IMR-90 (cell line): Measurements from ENCODE around the gene ZNF77. TPM values are rescaled to one million over a fixed set of nuclear protein-coding genes. Genes with fewer than 3 reads are reported as not detected.

Experiments used
- ATAC-seq: fragments of 200-7000 bp; cut with Tn5 transposase; 2 replicates; pipeline ENCODE4 v1.9.1; 2020; ENCODE audit warnings: low read depth, mild to moderate bottlenecking, moderate library complexity
- BruUV-seq: library from RNA; stranded (reverse); fragments of 400-500 nt; replicated peaks from 2 replicates; lab custom pipeline; 2021; lab: Mats Ljungman, UMichigan
- CTCF ChIA-PET: fragments of 300-600 bp; formaldehyde crosslinking; extraction: SDS; loops from one replicate; lab custom pipeline; 2021; ENCODE audit warnings: antibody characterized with exemption; lab: Yijun Ruan, JAX
- POLR2A ChIA-PET: fragments of 300-600 bp; sonication (Branson Sonifier 250); formaldehyde crosslinking; loops from one replicate; lab custom pipeline; 2022; ENCODE audit warnings: antibody characterized with exemption; ENCODE audit not compliant: unreplicated experiment; lab: Charles Lee
- DNase-seq: peaks from one replicate; pipeline ENCODE4 v3.0.0; 2013
- H2AFZ ChIP-seq: replicated peaks from 2 replicates; pipeline ENCODE3; 2013; ENCODE audit warnings: low read length, mild to moderate bottlenecking; ENCODE audit not compliant: poor library complexity
- H2AK5ac ChIP-seq: 2 replicates; pipeline ENCODE4 v1.6.1; 2013; ENCODE audit warnings: low read depth, low read length, inconsistent platforms
- H2AK9ac ChIP-seq: replicated peaks from 2 replicates; pipeline ENCODE3; 2013; ENCODE audit warnings: mild to moderate bottlenecking, low read depth, low read length, moderate library complexity; ENCODE audit not compliant: poor library complexity
- H2BK120ac ChIP-seq: 2 replicates; pipeline ENCODE4 v1.6.1; 2013; ENCODE audit warnings: low read depth, low read length, inconsistent platforms
- H2BK15ac ChIP-seq: 3 replicates; pipeline ENCODE4 v1.6.1; 2013; ENCODE audit warnings: low read depth, low read length, inconsistent platforms
- H2BK20ac ChIP-seq: 2 replicates; pipeline ENCODE4 v1.6.1; 2013; ENCODE audit warnings: low read depth, mild to moderate bottlenecking, inconsistent platforms, low read length, moderate library complexity
- H2BK5ac ChIP-seq: 2 replicates; pipeline ENCODE4 v1.6.1; 2013; ENCODE audit warnings: mild to moderate bottlenecking, low read depth, low read length, inconsistent platforms; ENCODE audit not compliant: poor library complexity, severe bottlenecking
- H3K14ac ChIP-seq: replicated peaks from 2 replicates; pipeline ENCODE4 v1.6.1; 2013; ENCODE audit warnings: low read depth, low read length, inconsistent platforms
- H3K18ac ChIP-seq: 2 replicates; pipeline ENCODE4 v1.6.1; 2013; ENCODE audit warnings: low read depth, low read length, control low read depth
- H3K23ac ChIP-seq: 2 replicates; pipeline ENCODE4 v1.6.1; 2013; ENCODE audit warnings: low read depth, low read length, inconsistent platforms
- H3K27ac ChIP-seq: 2 replicates; pipeline ENCODE4 v1.5.1; 2013; ENCODE audit warnings: mild to moderate bottlenecking, control low read depth, low read length; ENCODE audit not compliant: insufficient read depth
- H3K27me3 ChIP-seq: 2 replicates; pipeline ENCODE4 v1.6.1; 2013; ENCODE audit warnings: low read length; ENCODE audit not compliant: control insufficient read depth, insufficient read depth
- H3K36me3 ChIP-seq: 2 replicates; pipeline ENCODE4 v1.6.1; 2013; ENCODE audit warnings: low read length, mixed read lengths; ENCODE audit not compliant: control insufficient read depth, insufficient read depth
- H3K4ac ChIP-seq: 2 replicates; pipeline ENCODE4 v1.6.1; 2013; ENCODE audit warnings: low read depth, low read length, inconsistent platforms
- H3K4me1 ChIP-seq: 2 replicates; pipeline ENCODE4 v1.6.1; 2013; ENCODE audit warnings: low read length, mixed read lengths; ENCODE audit not compliant: control insufficient read depth, insufficient read depth
- H3K4me2 ChIP-seq: 2 replicates; pipeline ENCODE4 v1.6.1; 2013; ENCODE audit warnings: low read depth, mild to moderate bottlenecking, control low read depth, low read length, moderate library complexity
- H3K4me3 ChIP-seq: 2 replicates; pipeline ENCODE4 v1.5.1; 2013; ENCODE audit warnings: low read depth, mild to moderate bottlenecking, control low read depth, low read length, moderate library complexity; ENCODE audit not compliant: insufficient read depth
- H3K56ac ChIP-seq: 2 replicates; pipeline ENCODE4 v1.6.1; 2013; ENCODE audit warnings: low read length, inconsistent platforms; ENCODE audit not compliant: insufficient read depth; ENCODE audit errors: extremely low read depth
- H3K79me1 ChIP-seq, 2 experiments: 2 replicates each; pipeline ENCODE4 v1.6.1; 2013; ENCODE audit warnings: low read length in 2 of 2, inconsistent platforms in 1 of 2, low read depth in 1 of 2
- H3K9ac ChIP-seq: 2 replicates; pipeline ENCODE4 v1.6.1; 2013; ENCODE audit warnings: low read depth, low read length, control low read depth
- H3K9me1 ChIP-seq: 2 replicates; pipeline ENCODE4 v1.6.1; 2013; ENCODE audit warnings: low read length, inconsistent platforms; ENCODE audit not compliant: insufficient read depth
- H3K9me3 ChIP-seq: 2 replicates; pipeline ENCODE4 v1.6.1; 2013; ENCODE audit warnings: low read length; ENCODE audit not compliant: control insufficient read depth, insufficient read depth
- H4K20me1 ChIP-seq: 2 replicates; pipeline ENCODE4 v1.6.1; 2013; ENCODE audit warnings: low read length, inconsistent platforms; ENCODE audit not compliant: insufficient read depth
- H4K5ac ChIP-seq: 2 replicates; pipeline ENCODE4 v1.6.1; 2013; ENCODE audit warnings: mild to moderate bottlenecking, low read depth, low read length, control low read depth
- H4K8ac ChIP-seq, 2 experiments: 2 replicates each; pipeline ENCODE4 v1.6.1; 2013; ENCODE audit warnings: low read depth in 2 of 2, low read length in 2 of 2, control low read depth in 1 of 2, inconsistent platforms in 1 of 2
- H4K91ac ChIP-seq: 2 replicates; pipeline ENCODE4 v1.6.1; 2013; ENCODE audit warnings: low read depth, low read length, inconsistent platforms; ENCODE audit not compliant: insufficient read depth
- CTCF ChIP-seq: conservative IDR thresholded peaks from 2 replicates; pipeline ENCODE4 v1.5.1; 2012; ENCODE audit warnings: mild to moderate bottlenecking, low read depth, low read length, improper control_type of control experiment
- POLR2A ChIP-seq: IDR thresholded peaks from 2 replicates; pipeline ENCODE4 v1.6.1; 2012; ENCODE audit warnings: mild to moderate bottlenecking, low read depth, low read length
- RAD21 ChIP-seq: IDR thresholded peaks from 2 replicates; pipeline ENCODE4 v1.6.1; 2012; ENCODE audit warnings: low read length, improper control_type of control experiment
- RCOR1 ChIP-seq: IDR thresholded peaks from 2 replicates; pipeline ENCODE4 v1.6.1; 2012; ENCODE audit warnings: mild to moderate bottlenecking, low read length, improper control_type of control experiment; ENCODE audit not compliant: insufficient replicate concordance
- SMC3 ChIP-seq: fragments of 150-350 bp; IDR thresholded peaks from 2 replicates; pipeline ENCODE4 v1.6.1; 2016; ENCODE audit warnings: low read depth, mild to moderate bottlenecking, antibody characterized with exemption, low read length, moderate library complexity
- WGBS, 2 experiments: methylation state at CpG; one replicate each; pipeline versions ENCODE4 v1.1.5 to v1.1.7; 2013; ENCODE audit warnings: missing lambda C conversion rate in 2 of 2; ENCODE audit not compliant: insufficient read length in 1 of 2; ENCODE audit errors: extremely low coverage in 2 of 2; 5-methylcytosine and 5-hydroxymethylcytosine counted together
- dilution Hi-C: fragments of 300-500 bp; cut with HindIII; formaldehyde crosslinking; loops from one replicate; pipeline ENCODE4 v1.14.3; 2018; ENCODE audit warnings: low sequenced_read_pairs; ENCODE audit not compliant: unreplicated experiment
- in situ Hi-C: fragments of 300-500 bp; cut with MboI; formaldehyde crosslinking; loops from 3 replicates; pipeline ENCODE4 v1.14.3; 2019; ENCODE audit warnings: low sequenced_read_pairs, inconsistent platforms, mixed read lengths
- intact Hi-C: fragments of 100-400 bp; cut with micrococcal nuclease; formaldehyde crosslinking; loops from 2 replicates; pipeline ENCODE4 v1.10.0; 2022
- polyA plus RNA-seq, 3 experiments: library from polyadenylated mRNA; depleted of rRNA; stranded (reverse); fragments of >200 nt; gene quantifications; 2 replicates each; pipeline ENCODE4 v1.2.3, GENCODE V29; 2012; ENCODE audit warnings: low replicate concordance in 1 of 3
- total RNA-seq: library from RNA; depleted of rRNA; stranded (reverse); fragments of >200 nt; gene quantifications from 2 replicates; pipeline ENCODE4 v1.2.3, GENCODE V29; 2012

Gene ZNF77
- total and polyA plus RNA-seq, 2 of the 4 experiments (the other 2 are of a cell fraction), result 3.6 to 6.5 TPM

GRCh38 chr19:2887391-2887914, 57.3 kb downstream of the ZNF77 start:
- dilution Hi-C loops (no loop called here), intact Hi-C loops (no loop called here), in situ Hi-C loops (no loop called here)
- no peak overlapping the region for H3K23ac ChIP-seq
- H2AK9ac ChIP-seq, result peak overlapping the region; percentile 5
- no TSS peak for BruUV-seq
- no peak overlapping the region for H2BK120ac ChIP-seq
- no peak overlapping the region for H2AK5ac ChIP-seq
- WGBS, 2 experiments, result 45% methylated on average over 5 of the region's 9 CpGs; no CpG with 5 or more reads in 1 of the 2 experiments
- no peak overlapping the region for H3K14ac ChIP-seq
- ChIA-PET CTCF (interaction anchor here (0.5 to 1.7 kb wide), 6 partner anchors 11 to 683 kb away, joined by 3 to 10 read pairs (median 4); partner anchors contain the start of genes ZNF555 and ZNF57), POLR2A (no interaction called here)
- H4K8ac ChIP-seq, result no peak overlapping the region
- no peaks in the 10 kb centered on the region for H4K20me1 ChIP-seq
- no peak overlapping the region for H2BK5ac ChIP-seq
- H3K27ac ChIP-seq, result no peak overlapping the region
- no peak overlapping the region for H3K9ac ChIP-seq
- TF ChIP-seq CTCF (peak; percentile 62), SMC3 (peak; percentile 39), RCOR1 (no peak), RAD21 (peak; percentile 46), POLR2A (no peak)
- no peaks in the 10 kb centered on the region for H3K9me3 ChIP-seq
- H3K56ac ChIP-seq, result no peak overlapping the region
- no peak overlapping the region for H3K18ac ChIP-seq
- H3K4me2 ChIP-seq, result peak overlapping the region; percentile 85; the same call in 1 of the 2 replicates
- no peak overlapping the region for H2BK20ac ChIP-seq
- no peak overlapping the region for H4K91ac ChIP-seq
- no peaks in the 10 kb centered on the region for H3K9me1 ChIP-seq
- no peak overlapping the region for H2BK15ac ChIP-seq
- H3K4me1 ChIP-seq, result no peaks in the 10 kb centered on the region
- H4K5ac ChIP-seq, result no peak overlapping the region
- H3K27me3 ChIP-seq, result no peaks in the 10 kb centered on the region
- H3K36me3 ChIP-seq, result no peaks in the 10 kb centered on the region
- H3K4ac ChIP-seq, result no peak overlapping the region
- no peaks in the 10 kb centered on the region for H3K79me1 ChIP-seq
- no peak overlapping the region for H3K4me3 ChIP-seq
- ATAC-seq (peak; percentile 99), DNase-seq (peak; percentile 61)
- H2AFZ ChIP-seq, result peak overlapping the region; percentile 77
